GM21390 (cell line): Measurements from ENCODE around the gene PLD6.

Experiments used
- ATAC-seq: cut with Tn5 transposase; IDR thresholded peaks from one replicate; pipeline ENCODE4 v1.9.1; 2021; ENCODE audit not compliant: unreplicated experiment

PLD6 gene

GRCh38 chr17:17227608-17228520 lies 21.7 kb upstream of the PLD6 start:
- no peak for ATAC-seq

- ATAC-seq: no peak
These were observed 20.5 kb upstream of the PLD6 start for GRCh38 chr17:17226451-17227265.

- no peak for ATAC-seq
These were observed 19.8 kb upstream of the PLD6 start for GRCh38 chr17:17225901-17226300.

- ATAC-seq: no peak
These were observed 18.0 kb upstream of the PLD6 start for GRCh38 chr17:17224137-17224536.

GRCh38 chr17:17223736-17224135 lies 17.6 kb upstream of the PLD6 start:
- ATAC-seq: no peak

- ATAC-seq: no peak
These were observed 15.2 kb upstream of the PLD6 start for GRCh38 chr17:17221329-17221728.

- no peak for ATAC-seq
These were observed 14.4 kb upstream of the PLD6 start for GRCh38 chr17:17220529-17220928.

GRCh38 chr17:17217995-17218394 lies 11.9 kb upstream of the PLD6 start:
- ATAC-seq: no peak

- no peak for ATAC-seq
These were observed 10.6 kb upstream of the PLD6 start for GRCh38 chr17:17216776-17217175.

GRCh38 chr17:17216236-17216635 lies 10.1 kb upstream of the PLD6 start:
- no peak for ATAC-seq

GRCh38 chr17:17215575-17215974 lies 9.4 kb upstream of the PLD6 start:
- no peak for ATAC-seq

GRCh38 chr17:17214646-17215436 lies 8.7 kb upstream of the PLD6 start:
- ATAC-seq: no peak

- ATAC-seq: no peak
These were observed 7.6 kb upstream of the PLD6 start for GRCh38 chr17:17213775-17214174.

- no peak for ATAC-seq
These were observed 1.9 kb upstream of the PLD6 start for GRCh38 chr17:17207998-17208397.

GRCh38 chr17:17206913-17207335 lies 791 bp upstream of the PLD6 start:
- no peak for ATAC-seq

GRCh38 chr17:17205368-17206123 lies 587 bp downstream of the PLD6 start:
- ATAC-seq: no peak

GRCh38 chr17:17204635-17205231 lies 1.4 kb downstream of the PLD6 start:
- ATAC-seq: no peak

- ATAC-seq: no peak
These were observed 2.0 kb downstream of the PLD6 start for GRCh38 chr17:17204041-17204591.

- no peak for ATAC-seq
These were observed 2.9 kb downstream of the PLD6 start for GRCh38 chr17:17203173-17203730.
